HCT116 (cell line): ENCODE results near the gene SMC4. TPM values are rescaled to one million over a fixed set of nuclear protein-coding genes. Genes with fewer than 3 reads are reported as not detected.

Source experiments
- ATAC-seq: fragments of 200-7000 bp; cut with Tn5 transposase; 2 replicates; pipeline ENCODE4 v1.9.1; 2020; ENCODE audit warnings: mild to moderate bottlenecking, moderate library complexity
- BruUV-seq: library from RNA; stranded (reverse); fragments of 400-500 nt; replicated peaks from 2 replicates; lab custom pipeline; 2021; lab: Mats Ljungman, UMichigan
- CTCF ChIA-PET: fragments of 300-600 bp; sonication (Branson Sonifier 250); formaldehyde crosslinking; loops from one replicate; lab custom pipeline; 2021; ENCODE audit warnings: antibody characterized with exemption; lab: Charles Lee
- POLR2A ChIA-PET: fragments of 300-600, 350-600 bp; sonication (Branson Sonifier 250); formaldehyde crosslinking; loops from one replicate; lab custom pipeline; 2021; ENCODE audit warnings: antibody characterized with exemption; lab: Charles Lee
- RAD21 ChIA-PET, 2 experiments: fragments of 300-600 bp; sonication (Branson Sonifier 250); formaldehyde crosslinking; loops; one replicate each; lab custom pipeline; 2023; ENCODE audit warnings: low total read pairs in 2 of 2; ENCODE audit not compliant: uncharacterized antibody in 2 of 2, unreplicated experiment in 2 of 2, low non-redundant PET in 1 of 2; lab: Charles Lee
- DNase-seq: peaks from one replicate; pipeline ENCODE4 v3.0.0-alpha.2; 2010; ENCODE audit warnings: low read depth, low spot score
- H2AFZ ChIP-seq: fragments of 200-600 bp; shearing (Covaris generic), sonication (generic); 2 replicates; pipeline ENCODE4 v1.6.1; 2017; ENCODE audit warnings: low read depth, mixed run types, mixed read lengths, antibody characterized with exemption, low read length; ENCODE audit not compliant: poor library complexity, severe bottlenecking
- H3K27ac ChIP-seq: 2 replicates; pipeline ENCODE4 v1.5.1; 2012; ENCODE audit warnings: low read depth, low read length
- H3K27me3 ChIP-seq: fragments of 200-600 bp; sonication (generic); 2 replicates; pipeline ENCODE4 v1.6.1; 2016; ENCODE audit warnings: mixed run types, low read length, mixed read lengths; ENCODE audit not compliant: insufficient read depth
- H3K36me3 ChIP-seq, 2 experiments: fragments of 200-500 bp in 1 of 2; fragments of 200-600 bp in 1 of 2; sonication (Bioruptor generic) in 1 of 2; sonication (generic) in 1 of 2; 2 replicates each; pipeline versions ENCODE4 v1.5.1 to v1.6.1; 2014 to 2016; ENCODE audit warnings: low read length in 2 of 2, inconsistent platforms in 1 of 2, mixed read lengths in 1 of 2, mixed run types in 1 of 2; ENCODE audit not compliant: insufficient read depth in 2 of 2, control insufficient read depth in 1 of 2
- H3K4me1 ChIP-seq, 2 experiments: fragments of 200-600 bp in 1 of 2; sonication (generic) in 1 of 2; 2 replicates each; pipeline versions ENCODE4 v1.5.1 to v1.6.1; 2012 to 2017; ENCODE audit warnings: low read length in 2 of 2, inconsistent platforms in 1 of 2, mild to moderate bottlenecking in 1 of 2, mixed read lengths in 1 of 2, mixed run types in 1 of 2, moderate library complexity in 1 of 2; ENCODE audit not compliant: insufficient read depth in 2 of 2, control insufficient read depth in 1 of 2
- H3K4me2 ChIP-seq: fragments of 200-600 bp; sonication (generic); 2 replicates; pipeline ENCODE4 v1.6.1; 2017; ENCODE audit warnings: mixed run types, low read length, mixed read lengths
- H3K4me3 ChIP-seq, 2 experiments: fragments of 200-600 bp in 1 of 2; sonication (generic) in 1 of 2; replicated peaks in 1 of 2; 2 replicates each; pipeline ENCODE4 v1.5.1; 2011 to 2016; ENCODE audit warnings: low read length in 2 of 2, control low read depth in 1 of 2, low read depth in 1 of 2, mild to moderate bottlenecking in 1 of 2, mixed read lengths in 1 of 2, mixed run types in 1 of 2
- H3K79me2 ChIP-seq: fragments of 200-600 bp; sonication (generic); 2 replicates; pipeline ENCODE4 v1.6.1; 2017; ENCODE audit warnings: mild to moderate bottlenecking, mixed run types, low read length, moderate library complexity, mixed read lengths; ENCODE audit not compliant: insufficient read depth
- H3K9ac ChIP-seq: fragments of 200-600 bp; sonication (generic); 2 replicates; pipeline ENCODE4 v1.6.1; 2016; ENCODE audit warnings: low read length, mixed read lengths
- H3K9me2 ChIP-seq: fragments of 200-600 bp; sonication (generic), shearing (Covaris generic); 2 replicates; pipeline ENCODE4 v1.6.1; 2017; ENCODE audit warnings: mixed run types, mild to moderate bottlenecking, moderate library complexity; ENCODE audit not compliant: insufficient read depth
- H3K9me3 ChIP-seq, 2 experiments: fragments of 200-500 bp in 1 of 2; fragments of 200-600 bp in 1 of 2; sonication (Bioruptor generic) in 1 of 2; sonication (generic) in 1 of 2; 2 replicates each; pipeline ENCODE4 v1.6.1; 2014 to 2017; ENCODE audit warnings: low read length in 2 of 2, mixed read lengths in 2 of 2, inconsistent platforms in 1 of 2, low read depth in 1 of 2, mild to moderate bottlenecking in 1 of 2, mixed run types in 1 of 2, moderate library complexity in 1 of 2; ENCODE audit not compliant: control insufficient read depth in 1 of 2, insufficient read depth in 1 of 2
- H4K20me1 ChIP-seq: fragments of 200-600 bp; sonication (generic), shearing (Covaris generic); 2 replicates; pipeline ENCODE4 v1.6.1; 2017; ENCODE audit warnings: mixed run types, mild to moderate bottlenecking, moderate library complexity; ENCODE audit not compliant: insufficient read depth
- ATF3 ChIP-seq: IDR thresholded peaks from 2 replicates; pipeline ENCODE4 v1.6.1; 2012
- CTCF ChIP-seq, 3 experiments: fragments of 200-600 bp in 1 of 3; sonication (generic) in 1 of 3; IDR thresholded peaks in 2 of 3; conservative IDR thresholded peaks in 1 of 3; 2 replicates each; pipeline ENCODE4 v1.5.1; 2012 to 2017; ENCODE audit warnings: low read depth in 2 of 3, low read length in 2 of 3, antibody characterized with exemption in 1 of 3, borderline replicate concordance in 1 of 3, control low read depth in 1 of 3, mild to moderate bottlenecking in 1 of 3, mixed read lengths in 1 of 3, mixed run types in 1 of 3, moderate library complexity in 1 of 3; ENCODE audit not compliant: insufficient read depth in 1 of 3
- ELF1 ChIP-seq: IDR thresholded peaks from 2 replicates; pipeline ENCODE4 v1.6.1; 2012; ENCODE audit warnings: low read depth, borderline replicate concordance
- EZH2 ChIP-seq: fragments of 200-600 bp; sonication (generic); IDR thresholded peaks from 2 replicates; pipeline ENCODE4 v1.6.1; 2017; ENCODE audit warnings: antibody characterized with exemption, mixed run types
- FOSL1 ChIP-seq: IDR thresholded peaks from 2 replicates; pipeline ENCODE4 v1.6.1; 2012; ENCODE audit warnings: low read depth
- JUND ChIP-seq: IDR thresholded peaks from 2 replicates; pipeline ENCODE4 v1.6.1; 2012
- POLR2AphosphoS5 ChIP-seq: IDR thresholded peaks from 2 replicates; pipeline ENCODE4 v1.6.1; 2011; ENCODE audit warnings: mild to moderate bottlenecking, low read depth, low read length, moderate library complexity
- YY1 ChIP-seq: IDR thresholded peaks from 2 replicates; pipeline ENCODE4 v1.6.1; 2011; ENCODE audit warnings: low read length, low read depth, moderate library complexity, mild to moderate bottlenecking; ENCODE audit not compliant: insufficient replicate concordance; ENCODE audit errors: extremely low read depth
- intact Hi-C: fragments of 100-400 bp; cut with micrococcal nuclease; formaldehyde crosslinking; loops from 2 replicates; pipeline ENCODE4 v1.10.0; 2022
- total RNA-seq: library from RNA; stranded (reverse); gene quantifications from one replicate; pipeline ENCODE4 v1.2.1, GENCODE V29; 2021; ENCODE audit not compliant: unreplicated experiment
- TF ChIP-seq, protein P1 (sequence below): IDR thresholded peaks from 2 replicates; pipeline ENCODE4 v1.6.1; 2012

SMC4 gene
- total RNA-seq, 1 experiment from 2014 or later: 123 TPM

DNA sequence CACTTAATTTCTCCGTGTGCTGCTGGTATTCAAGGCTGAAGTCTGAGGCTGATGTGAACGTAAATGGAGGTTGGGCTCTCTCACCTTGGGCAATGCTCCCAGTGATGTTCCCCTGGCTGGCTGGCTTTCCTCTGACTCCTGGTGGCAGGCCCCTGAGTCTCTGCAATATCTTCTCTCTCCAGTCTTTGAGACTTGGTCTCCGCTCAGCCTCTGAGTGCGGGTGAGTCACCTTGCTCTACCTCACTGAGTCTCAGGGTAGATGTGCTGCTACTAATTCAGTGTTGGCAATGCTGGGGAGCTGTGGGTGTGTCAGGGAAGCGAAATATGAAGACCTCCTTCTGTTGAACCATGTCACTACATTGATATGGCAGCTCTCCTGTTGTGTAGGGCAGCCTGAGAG lies 81.5 kb downstream of the SMC4 start:
- no peaks in the 10 kb centered on the region for H3K9me3 ChIP-seq
- H2AFZ ChIP-seq: no peak overlapping the region
- CTCF ChIA-PET: no interaction called here
- H3K4me3 ChIP-seq: no peak overlapping the region
- no peak overlapping the region for H3K27ac ChIP-seq
- no peaks in the 10 kb centered on the region for H3K79me2 ChIP-seq
- H3K9me2 ChIP-seq: no peaks in the 10 kb centered on the region
- RAD21 ChIA-PET: no interaction called here
- H3K4me1 ChIP-seq: no peaks in the 10 kb centered on the region
- POLR2A ChIA-PET: no interaction called here
- ATAC-seq (no peak), DNase-seq (no peak)
- no TSS peak for BruUV-seq
- no peak overlapping the region for H3K9ac ChIP-seq
- H4K20me1 ChIP-seq: no peaks in the 10 kb centered on the region
- no peaks in the 10 kb centered on the region for H3K27me3 ChIP-seq
- TF ChIP-seq POLR2AphosphoS5 (no peak), YY1 (no peak)
- H3K4me2 ChIP-seq: no peak overlapping the region
- intact Hi-C loops: no loop called here
- H3K36me3 ChIP-seq: no peaks in the 10 kb centered on the region

GRCh38 chr3:160481856-160482255 lies 82.4 kb downstream of the SMC4 start:
- no peak overlapping the region for H2AFZ ChIP-seq
- H3K27me3 ChIP-seq: no peaks in the 10 kb centered on the region
- no peaks in the 10 kb centered on the region for H3K9me3 ChIP-seq
- H3K4me1 ChIP-seq: no peaks in the 10 kb centered on the region
- no peak overlapping the region for H3K9ac ChIP-seq
- ATAC-seq: no peak
- ChIA-PET POLR2A (no interaction called here), RAD21 (no interaction called here), CTCF (interaction anchor here (1.4 kb wide), 1 partner anchor 319 kb away, joined by 5 read pairs; no protein-coding TSS in a partner anchor)
- no peaks in the 10 kb centered on the region for H3K9me2 ChIP-seq
- H3K4me2 ChIP-seq: no peak overlapping the region
- intact Hi-C loops: no loop called here
- H3K79me2 ChIP-seq: no peaks in the 10 kb centered on the region
- no peak for DNase-seq
- no peaks in the 10 kb centered on the region for H3K36me3 ChIP-seq
- no peaks in the 10 kb centered on the region for H4K20me1 ChIP-seq
- no peak overlapping the region for H3K27ac ChIP-seq
- no peak overlapping the region for H3K4me3 ChIP-seq
- TF ChIP-seq, protein P1, sequence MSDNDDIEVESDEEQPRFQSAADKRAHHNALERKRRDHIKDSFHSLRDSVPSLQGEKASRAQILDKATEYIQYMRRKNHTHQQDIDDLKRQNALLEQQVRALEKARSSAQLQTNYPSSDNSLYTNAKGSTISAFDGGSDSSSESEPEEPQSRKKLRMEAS: no peak
- TF ChIP-seq YY1 (no peak), CTCF (IDR thresholded peaks at IDR 0.05 in 2 of 3, conservative IDR thresholded peaks at IDR 0.05 in 1 of 3; ENCODE audit: borderline replicate concordance in 1 of 3, insufficient read depth in 1 of 3, low read depth in 2 of 3, low read length in 2 of 3) (no peak), ATF3 (no peak), FOSL1 (no peak), ELF1 (no peak), POLR2AphosphoS5 (no peak), JUND (no peak), EZH2 (no peak)
- BruUV-seq: no TSS peak
